ENCODE measurements around the gene PCNX3.

The PCNX3 gene

DNA sequence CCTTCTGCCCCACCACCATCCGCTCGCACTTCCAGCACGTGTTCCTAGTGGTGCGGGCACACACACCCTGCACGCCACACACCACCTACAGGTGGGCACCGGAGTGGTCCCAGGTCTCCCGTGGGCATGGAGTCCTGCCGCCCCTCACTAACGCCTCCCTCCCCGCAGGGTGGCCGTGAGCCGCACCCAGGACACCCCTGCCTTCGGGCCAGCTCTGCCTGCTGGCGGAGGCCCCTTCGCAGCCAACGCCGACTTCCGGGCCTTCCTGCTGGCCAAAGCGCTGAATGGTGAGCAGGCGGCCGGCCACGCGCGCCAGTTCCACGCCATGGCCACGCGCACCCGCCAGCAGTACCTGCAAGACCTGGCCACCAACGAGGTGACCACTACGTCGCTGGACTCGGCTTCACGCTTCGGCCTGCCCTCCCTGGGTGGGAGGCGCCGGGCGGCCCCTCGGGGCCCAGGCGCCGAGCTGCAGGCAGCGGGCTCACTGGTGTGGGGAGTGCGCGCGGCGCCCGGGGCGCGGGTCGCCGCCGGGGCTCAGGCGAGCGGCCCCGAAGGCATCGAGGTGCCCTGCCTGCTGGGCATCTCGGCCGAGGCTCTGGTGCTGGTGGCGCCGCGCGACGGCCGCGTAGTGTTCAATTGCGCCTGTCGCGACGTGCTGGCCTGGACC, 30.8 kb downstream of the PCNX3 start:
- peak overlapping the region; percentile 59 for H3K4me3 ChIP-seq (ENCODE audit: low read depth, low read length)
- no peak for DNase-seq (ENCODE audit: low read depth)
- TF ChIP-seq, protein P1, sequence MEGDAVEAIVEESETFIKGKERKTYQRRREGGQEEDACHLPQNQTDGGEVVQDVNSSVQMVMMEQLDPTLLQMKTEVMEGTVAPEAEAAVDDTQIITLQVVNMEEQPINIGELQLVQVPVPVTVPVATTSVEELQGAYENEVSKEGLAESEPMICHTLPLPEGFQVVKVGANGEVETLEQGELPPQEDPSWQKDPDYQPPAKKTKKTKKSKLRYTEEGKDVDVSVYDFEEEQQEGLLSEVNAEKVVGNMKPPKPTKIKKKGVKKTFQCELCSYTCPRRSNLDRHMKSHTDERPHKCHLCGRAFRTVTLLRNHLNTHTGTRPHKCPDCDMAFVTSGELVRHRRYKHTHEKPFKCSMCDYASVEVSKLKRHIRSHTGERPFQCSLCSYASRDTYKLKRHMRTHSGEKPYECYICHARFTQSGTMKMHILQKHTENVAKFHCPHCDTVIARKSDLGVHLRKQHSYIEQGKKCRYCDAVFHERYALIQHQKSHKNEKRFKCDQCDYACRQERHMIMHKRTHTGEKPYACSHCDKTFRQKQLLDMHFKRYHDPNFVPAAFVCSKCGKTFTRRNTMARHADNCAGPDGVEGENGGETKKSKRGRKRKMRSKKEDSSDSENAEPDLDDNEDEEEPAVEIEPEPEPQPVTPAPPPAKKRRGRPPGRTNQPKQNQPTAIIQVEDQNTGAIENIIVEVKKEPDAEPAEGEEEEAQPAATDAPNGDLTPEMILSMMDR (conservative IDR thresholded peaks at IDR 0.05; ENCODE audit: low read depth, low read length): no peak

GRCh38 chr11:65646958-65647701, 31.6 kb downstream of the PCNX3 start:
- peak; percentile 52 for DNase-seq (ENCODE audit: low read depth)
- TF ChIP-seq, protein P1 (conservative IDR thresholded peaks at IDR 0.05; ENCODE audit: low read depth, low read length): no peak
- peak overlapping the region; percentile 59 for H3K4me3 ChIP-seq (ENCODE audit: low read depth, low read length)

GRCh38 chr11:65648997-65649493, 33.5 kb downstream of the PCNX3 start:
- H3K4me3 ChIP-seq (ENCODE audit: low read depth, low read length): no peak overlapping the region
- TF ChIP-seq, protein P1 (conservative IDR thresholded peaks at IDR 0.05; ENCODE audit: low read depth, low read length): no peak
- DNase-seq (ENCODE audit: low read depth): no peak

DNA sequence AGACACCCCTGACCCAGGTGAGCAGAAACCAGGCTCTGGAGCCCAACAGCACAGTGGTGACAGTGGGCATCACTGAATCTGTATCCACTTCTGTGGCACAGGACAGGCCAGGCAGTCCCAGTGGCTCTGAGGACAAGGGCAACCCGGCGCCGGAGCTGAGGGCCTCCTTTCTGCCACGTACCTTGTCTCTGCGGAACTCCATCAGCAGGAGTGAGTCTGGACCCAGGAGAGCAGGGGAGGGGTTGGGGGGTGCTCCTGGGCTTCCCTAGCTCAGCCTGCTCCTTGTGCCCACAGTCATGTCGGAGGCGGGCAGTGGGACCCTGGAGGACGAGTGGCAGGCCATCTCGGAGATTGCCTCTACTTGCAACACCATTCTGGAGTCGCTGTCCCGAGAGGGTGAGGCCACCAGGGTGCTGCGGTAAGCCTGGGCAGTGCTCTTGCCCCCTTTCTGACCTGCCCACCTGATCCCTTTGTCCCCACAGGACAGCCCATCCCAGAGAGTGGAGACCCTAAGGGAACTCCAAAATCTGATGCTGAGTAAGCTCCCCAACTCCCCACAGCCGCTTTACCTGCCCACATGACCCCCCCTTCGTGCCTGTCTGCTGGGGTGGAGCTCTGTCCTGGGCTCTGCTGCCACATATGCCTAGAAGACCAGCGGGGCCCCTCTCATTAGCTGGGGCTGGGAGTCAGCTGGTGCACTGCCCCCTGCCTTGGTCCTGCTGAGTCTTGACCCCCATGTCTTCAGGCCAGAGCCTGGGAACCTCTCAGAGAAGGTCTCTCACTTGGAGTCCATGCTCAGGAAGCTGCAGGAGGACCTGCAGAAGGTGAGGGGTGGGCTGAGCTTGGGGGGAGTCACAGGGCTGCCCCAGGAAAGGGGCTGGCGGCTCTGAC, 34.3 kb downstream of the PCNX3 start:
- DNase-seq (ENCODE audit: low read depth): no peak
- H3K4me3 ChIP-seq (ENCODE audit: low read depth, low read length): no peak overlapping the region
- TF ChIP-seq, protein P1 (conservative IDR thresholded peaks at IDR 0.05; ENCODE audit: low read depth, low read length): no peak

DNA sequence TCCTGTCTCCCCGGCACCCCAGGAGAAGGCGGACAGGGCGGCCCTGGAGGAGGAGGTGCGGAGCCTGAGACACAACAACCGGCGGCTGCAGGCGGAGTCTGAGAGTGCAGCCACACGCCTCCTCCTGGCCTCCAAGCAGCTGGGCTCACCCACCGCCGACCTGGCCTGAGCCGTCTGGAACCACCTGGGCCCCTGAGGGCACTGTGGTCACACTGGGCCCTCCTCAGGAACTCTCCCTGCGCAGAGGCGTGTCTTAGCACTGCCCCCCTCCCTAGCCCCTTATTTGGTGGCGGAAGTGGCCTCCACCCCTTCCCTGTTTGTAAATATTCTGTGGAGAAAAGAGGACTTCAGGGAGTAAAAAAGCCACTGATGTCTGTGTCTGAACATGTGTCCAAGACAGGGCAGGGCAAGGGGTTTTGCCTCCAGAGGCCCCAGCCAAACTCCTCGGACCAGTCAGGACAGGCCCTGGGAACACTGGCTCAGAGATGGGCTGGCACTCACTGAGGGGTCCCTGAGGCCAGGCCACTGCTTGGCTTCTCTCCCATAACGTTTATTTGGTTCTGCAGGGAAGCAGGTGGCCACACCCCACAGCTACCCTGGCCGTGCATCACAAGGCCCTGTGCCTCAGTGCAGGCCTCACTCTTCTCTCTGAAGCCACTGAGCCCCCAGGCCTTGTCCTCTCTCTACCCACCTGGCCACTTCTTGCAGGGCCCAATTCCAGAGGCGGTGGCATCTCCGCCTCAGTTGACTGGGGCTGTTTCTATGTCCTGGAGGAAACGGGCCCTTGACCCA, 35.2 kb downstream of the PCNX3 start:
- DNase-seq (ENCODE audit: low read depth): no peak
- TF ChIP-seq, protein P1 (conservative IDR thresholded peaks at IDR 0.05; ENCODE audit: low read depth, low read length): no peak
- H3K4me3 ChIP-seq (ENCODE audit: low read depth, low read length): no peak overlapping the region

DNA sequence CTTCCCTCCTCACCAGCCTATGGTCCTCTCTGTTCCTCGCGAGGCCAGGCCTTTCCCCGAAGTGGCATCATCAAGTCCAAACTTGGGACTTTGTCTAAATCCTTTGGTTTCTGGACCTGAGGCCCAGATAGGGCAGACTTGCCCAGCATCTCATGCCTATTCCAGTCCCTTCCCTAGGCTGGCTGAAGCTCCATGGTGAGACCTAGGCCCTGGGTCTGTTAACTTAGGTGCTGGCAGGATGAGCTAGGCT, 35.7 kb downstream of the PCNX3 start:
- no peak for DNase-seq (ENCODE audit: low read depth)
- H3K4me3 ChIP-seq (ENCODE audit: low read depth, low read length): no peak overlapping the region
- TF ChIP-seq, protein P1 (conservative IDR thresholded peaks at IDR 0.05; ENCODE audit: low read depth, low read length): no peak

Data from choroid plexus epithelial cell (primary cell).